ENCODE measurements around the gene SPART.
"Not testable (repeated sequence)": the region's sequence is repeated elsewhere in the genome, so short reads cannot be mapped to it uniquely, and the experiment has no call there.

The SPART gene

GRCh38 chr13:36310417-36311108 is 35.6 kb downstream of the SPART start:
- no peak for DNase-seq

- DNase-seq, result no peak
Measured at GRCh38 chr13:36302289-36302688, 43.9 kb downstream of the SPART start.

GRCh38 chr13:36299469-36299868 is 46.7 kb downstream of the SPART start:
- DNase-seq, result not testable (repeated sequence)

- no peak for DNase-seq
Measured at GRCh38 chr13:36298535-36299068, 47.6 kb downstream of the SPART start.

GRCh38 chr13:36297366-36298338 is 48.5 kb downstream of the SPART start, which contains the start of gene CCDC169:
CCDC169 (minus strand) TSS chr13:36297814; CDS start chr13:36297719, 95 bp downstream.
- peak; percentile 59 for DNase-seq

GRCh38 chr13:36294096-36294495 is 52.1 kb downstream of the SPART start:
- DNase-seq, result no peak

- DNase-seq, result no peak
Measured at GRCh38 chr13:36293497-36293896, 52.7 kb downstream of the SPART start.

GRCh38 chr13:36288794-36289391 is 57.3 kb downstream of the SPART start:
- no peak for DNase-seq

- DNase-seq, result no peak
Measured at GRCh38 chr13:36286006-36286405, 60.2 kb downstream of the SPART start.

- no peak for DNase-seq
Measured at GRCh38 chr13:36282821-36283432, 63.3 kb downstream of the SPART start.

GRCh38 chr13:36275190-36276002 is 70.8 kb downstream of the SPART start:
- no peak for DNase-seq

GRCh38 chr13:36273431-36273830 is 72.8 kb downstream of the SPART start:
- no peak for DNase-seq

GRCh38 chr13:36261976-36262375 is 84.2 kb downstream of the SPART start:
- no peak for DNase-seq

GRCh38 chr13:36261011-36261410 is 85.2 kb downstream of the SPART start:
- no peak for DNase-seq

- DNase-seq, result no peak
Measured at GRCh38 chr13:36259361-36260137, 86.6 kb downstream of the SPART start.

- no peak for DNase-seq
Measured at GRCh38 chr13:36258831-36259230, 87.4 kb downstream of the SPART start.
